Activated CD8-positive, alpha-beta T cell treated with anti-CD3 and anti-CD28 coated beads for 36 hours (primary cell): ENCODE data around the gene MDP1. TPM values are rescaled to one million over a fixed set of nuclear protein-coding genes. Genes with fewer than 3 reads are reported as not detected.
A peak's percentile ranks its signal among the peaks of the same experiment; 100 is the strongest.

ENCODE experiments used
- ATAC-seq: fragments of 200-7000 bp; cut with Tn5 transposase; one replicate; pipeline ENCODE4 v1.10.0; 2021; ENCODE audit warnings: mild to moderate bottlenecking, moderate library complexity
- CTCF ChIA-PET: fragments of 350-600 bp; sonication (Branson Sonifier 250); formaldehyde crosslinking; loops from one replicate; lab custom pipeline; 2021; ENCODE audit warnings: antibody characterized with exemption; lab: Charles Lee
- POLR2A ChIA-PET: fragments of 350-600 bp; sonication (Branson Sonifier 250); formaldehyde crosslinking; loops from one replicate; lab custom pipeline; 2021; ENCODE audit warnings: antibody characterized with exemption; lab: Charles Lee
- DNase-seq: peaks from one replicate; pipeline ENCODE4 v3.0.0-alpha.2; 2020
- H3K27ac Mint-ChIP-seq: one replicate; pipeline ENCODE4 v1.8.0; 2021; ENCODE audit warnings: mild to moderate bottlenecking, mixed read lengths
- H3K27me3 Mint-ChIP-seq: one replicate; pipeline ENCODE4 v1.8.0; 2021; ENCODE audit warnings: mixed read lengths
- H3K36me3 Mint-ChIP-seq: one replicate; pipeline ENCODE4 v1.8.0; 2021; ENCODE audit warnings: low read depth, mixed read lengths
- H3K4me1 Mint-ChIP-seq: one replicate; pipeline ENCODE4 v1.8.0; 2021; ENCODE audit warnings: low read depth, mixed read lengths
- H3K4me3 Mint-ChIP-seq: one replicate; pipeline ENCODE4 v1.8.0; 2021; ENCODE audit warnings: mild to moderate bottlenecking, moderate library complexity, mixed read lengths
- H3K9me3 Mint-ChIP-seq: one replicate; pipeline ENCODE4 v1.8.0; 2021; ENCODE audit warnings: mixed read lengths
- intact Hi-C: fragments of 100-400 bp; cut with micrococcal nuclease; formaldehyde crosslinking; loops from one replicate; pipeline ENCODE4 v1.10.0; 2022
- total RNA-seq, 2 experiments: library from RNA; stranded (reverse); gene quantifications; one replicate each; pipeline ENCODE4 v1.2.3, GENCODE V29; 2021
- TF ChIP-seq, protein P1 (sequence below): fragments of 200-600 bp; IDR thresholded peaks from one replicate; pipeline ENCODE4 v1.8.0; 2022; ENCODE audit warnings: antibody characterized with exemption, mild to moderate bottlenecking

The MDP1 gene
- total RNA-seq, 2 experiments from 2014 or later, result 11.2 to 11.3 TPM

DNA sequence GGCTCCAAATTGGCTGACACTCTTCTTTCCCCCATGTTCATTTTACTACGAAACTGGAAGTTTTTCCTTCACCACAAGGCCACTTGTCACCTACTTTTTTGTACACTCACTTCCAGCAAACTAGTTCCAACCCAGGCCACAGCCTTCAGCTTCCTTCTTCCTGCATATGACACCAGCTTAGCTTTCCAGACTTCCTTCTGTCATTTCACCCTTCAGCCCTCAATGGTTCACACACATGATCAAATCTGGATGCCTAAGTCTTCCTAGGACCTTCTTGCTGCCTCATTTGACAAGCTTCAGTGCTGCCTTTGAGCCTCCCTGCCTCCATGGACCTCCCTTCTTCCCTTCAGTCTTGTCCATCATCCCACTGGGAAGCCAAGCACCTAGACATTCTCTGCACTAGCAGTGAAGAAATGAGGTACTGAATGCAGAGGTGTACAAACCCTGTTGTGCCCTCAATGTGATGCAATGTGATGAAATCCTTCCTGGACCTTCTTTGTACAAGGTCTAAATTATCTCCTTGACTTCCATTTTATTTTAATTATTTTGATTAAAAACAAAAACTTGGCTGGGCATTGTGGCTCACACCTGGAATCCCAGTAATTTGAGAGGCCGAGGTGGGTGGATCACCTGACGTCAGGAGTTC, 48.3 kb downstream of the MDP1 start:
- CTCF ChIA-PET, result no interaction called here
- TF ChIP-seq, protein P1, sequence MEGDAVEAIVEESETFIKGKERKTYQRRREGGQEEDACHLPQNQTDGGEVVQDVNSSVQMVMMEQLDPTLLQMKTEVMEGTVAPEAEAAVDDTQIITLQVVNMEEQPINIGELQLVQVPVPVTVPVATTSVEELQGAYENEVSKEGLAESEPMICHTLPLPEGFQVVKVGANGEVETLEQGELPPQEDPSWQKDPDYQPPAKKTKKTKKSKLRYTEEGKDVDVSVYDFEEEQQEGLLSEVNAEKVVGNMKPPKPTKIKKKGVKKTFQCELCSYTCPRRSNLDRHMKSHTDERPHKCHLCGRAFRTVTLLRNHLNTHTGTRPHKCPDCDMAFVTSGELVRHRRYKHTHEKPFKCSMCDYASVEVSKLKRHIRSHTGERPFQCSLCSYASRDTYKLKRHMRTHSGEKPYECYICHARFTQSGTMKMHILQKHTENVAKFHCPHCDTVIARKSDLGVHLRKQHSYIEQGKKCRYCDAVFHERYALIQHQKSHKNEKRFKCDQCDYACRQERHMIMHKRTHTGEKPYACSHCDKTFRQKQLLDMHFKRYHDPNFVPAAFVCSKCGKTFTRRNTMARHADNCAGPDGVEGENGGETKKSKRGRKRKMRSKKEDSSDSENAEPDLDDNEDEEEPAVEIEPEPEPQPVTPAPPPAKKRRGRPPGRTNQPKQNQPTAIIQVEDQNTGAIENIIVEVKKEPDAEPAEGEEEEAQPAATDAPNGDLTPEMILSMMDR, result no peak

DNA sequence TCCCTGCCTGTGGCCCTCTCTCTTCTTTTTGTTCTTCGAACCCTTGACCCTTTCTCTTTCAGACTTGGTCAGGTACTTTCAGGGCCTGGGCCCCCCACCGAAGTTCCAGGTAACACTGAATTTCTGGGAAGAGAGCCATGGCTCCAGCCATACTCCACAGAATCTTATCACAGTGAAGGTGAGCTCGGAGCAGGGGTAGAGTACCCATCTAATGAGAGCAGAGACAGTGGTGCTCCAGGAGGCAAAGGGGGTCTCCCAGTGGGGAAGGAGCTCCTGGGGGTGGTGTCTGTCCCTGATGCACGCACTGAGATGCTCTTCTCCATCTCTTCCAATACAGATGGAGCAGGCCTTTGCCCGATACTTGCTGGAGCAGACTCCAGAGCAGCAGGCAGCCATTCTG, 50.1 kb downstream of the MDP1 start:
- TF ChIP-seq, protein P1, result no peak
- peak overlapping the region; percentile 3 for H3K27ac Mint-ChIP-seq
- H3K27me3 Mint-ChIP-seq, result no peaks in the 10 kb centered on the region
- no peaks in the 10 kb centered on the region for H3K9me3 Mint-ChIP-seq
- CTCF ChIA-PET, result interaction anchor here (0.7 to 1.4 kb wide), 3 partner anchors 8 to 77 kb away, joined by 3 to 5 read pairs (median 3); partner anchors contain the start of gene TINF2
- H3K4me3 Mint-ChIP-seq, result no peak overlapping the region
- DNase-seq (no peak), ATAC-seq (no peak)
- POLR2A ChIA-PET, result interaction anchor here (1.0 to 7.3 kb wide), 11 partner anchors 10 to 105 kb away, joined by 3 to 178 read pairs (median 5); partner anchors contain the start of genes IPO4, PSME2, RNF31 and TM9SF1
- peaks cover 60% of the 10 kb centered on the region for H3K36me3 Mint-ChIP-seq
- intact Hi-C loops, result no loop called here
- H3K4me1 Mint-ChIP-seq, result peaks cover 43% of the 10 kb centered on the region

More for the DNA sequence above, 48.3 kb downstream of the MDP1 start:
- POLR2A ChIA-PET, result interaction anchor here (0.6 to 9.6 kb wide), 5 partner anchors 10 to 149 kb away, joined by 3 to 163 read pairs (median 3); partner anchors contain the start of genes EMC9 and IPO4
- peak overlapping the region; percentile 85 for H3K27ac Mint-ChIP-seq
- ATAC-seq, result no peak
- no peak for DNase-seq
- H3K9me3 Mint-ChIP-seq, result no peaks in the 10 kb centered on the region
- H3K4me1 Mint-ChIP-seq, result peaks cover 38% of the 10 kb centered on the region
- intact Hi-C loops, result no loop called here
- H3K4me3 Mint-ChIP-seq, result no peak overlapping the region
- H3K36me3 Mint-ChIP-seq, result peaks cover 46% of the 10 kb centered on the region
- no peaks in the 10 kb centered on the region for H3K27me3 Mint-ChIP-seq

DNA sequence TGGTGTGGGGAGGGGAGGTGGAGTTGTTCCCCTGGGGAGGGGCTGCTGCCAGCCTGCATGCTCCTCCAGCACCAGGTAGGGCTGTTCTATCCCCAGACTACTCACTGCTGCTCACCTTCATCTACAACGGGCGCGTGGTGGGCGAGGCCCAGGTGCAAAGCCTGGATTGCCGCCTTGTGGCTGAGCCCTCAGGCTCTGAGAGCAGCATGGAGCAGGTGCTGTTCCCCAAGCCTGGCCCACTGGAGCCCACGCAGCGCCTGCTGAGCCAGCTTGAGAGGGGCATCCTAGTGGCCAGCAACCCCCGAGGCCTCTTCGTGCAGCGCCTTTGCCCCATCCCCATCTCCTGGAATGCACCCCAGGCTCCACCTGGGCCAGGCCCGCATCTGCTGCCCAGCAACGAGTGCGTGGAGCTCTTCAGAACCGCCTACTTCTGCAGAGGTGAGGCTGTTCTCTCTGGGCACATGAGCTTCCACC, 51.3 kb downstream of the MDP1 start:
- H3K9me3 Mint-ChIP-seq, result no peaks in the 10 kb centered on the region
- H3K27ac Mint-ChIP-seq, result peak overlapping the region; percentile 99
- TF ChIP-seq, protein P1, result no peak
- H3K4me1 Mint-ChIP-seq, result peaks cover 49% of the 10 kb centered on the region
- no peak for ATAC-seq
- intact Hi-C loops, result no loop called here
- POLR2A ChIA-PET, result interaction anchor here (0.7 to 7.3 kb wide), 18 partner anchors 8 to 69 kb away, joined by 3 to 178 read pairs (median 5); partner anchors contain the start of genes DCAF11, IPO4, PSME2 and RNF31
- H3K27me3 Mint-ChIP-seq, result no peaks in the 10 kb centered on the region
- CTCF ChIA-PET, result interaction anchor here (1.1 to 1.4 kb wide), 2 partner anchors 9 to 78 kb away, joined by 3 to 5 read pairs; partner anchors contain the start of gene TINF2
- no peak overlapping the region for H3K4me3 Mint-ChIP-seq
- H3K36me3 Mint-ChIP-seq, result peaks cover 62% of the 10 kb centered on the region
- DNase-seq, result no peak

Other genes with a start within 250 kb of the MDP1 start
- gene DHRS4L2, start 227.1 kb downstream of the MDP1 start, total RNA-seq, result 10 to 100 TPM; 20.8 to 24.3 TPM
- under 1 TPM; 0.63 to 0.83 TPM for gene CARMIL3, start 164.1 kb downstream of the MDP1 start, total RNA-seq
- not detected for gene CPNE6, start 144.5 kb downstream of the MDP1 start, total RNA-seq
- 10 to 100 TPM; 90.3 to 93.1 TPM for gene PCK2, start 121.8 kb downstream of the MDP1 start, total RNA-seq
- gene DCAF11, start 101.3 kb downstream of the MDP1 start, total RNA-seq, result 10 to 100 TPM; 59.9 to 63.9 TPM
- 1 to 10 TPM; 1.8 to 2.5 TPM for gene NRL, start 101.1 kb downstream of the MDP1 start, total RNA-seq
- gene FITM1, start 85.4 kb downstream of the MDP1 start, total RNA-seq, result under 1 TPM; 0.56 to 0.69 TPM
- gene PSME1, start 79.9 kb downstream of the MDP1 start, total RNA-seq, result 100 to 1,000 TPM; 451 to 460 TPM
- 10 to 100 TPM; 39.0 to 39.9 TPM for gene EMC9, start 74.5 kb downstream of the MDP1 start, total RNA-seq
- 100 to 1,000 TPM; 440 TPM for gene PSME2, start 69.5 kb downstream of the MDP1 start, total RNA-seq
- 10 to 100 TPM; 71.6 to 75.0 TPM for gene RNF31, start 68.6 kb downstream of the MDP1 start, total RNA-seq
- gene IRF9, start 54.8 kb downstream of the MDP1 start, total RNA-seq, result 100 to 1,000 TPM; 112 to 118 TPM
- 10 to 100 TPM; 25.0 to 32.9 TPM for gene REC8, start 44.0 kb downstream of the MDP1 start, total RNA-seq
- 100 to 1,000 TPM in 1 of 2 experiments, 10 to 100 TPM in 1; 98.4 to 102 TPM for gene IPO4, start 27.2 kb downstream of the MDP1 start, total RNA-seq
- 10 to 100 TPM; 16.3 to 18.0 TPM for gene TM9SF1, start 20.6 kb downstream of the MDP1 start, total RNA-seq
- gene TSSK4, start 10.4 kb downstream of the MDP1 start, total RNA-seq, result under 1 TPM in 1 of 2 experiments, not detected in 1; 0.18 TPM
- gene CHMP4A, start 2.6 kb downstream of the MDP1 start, total RNA-seq, result 10 to 100 TPM; 55.6 to 61.8 TPM
- 100 to 1,000 TPM; 167 to 172 TPM for gene NEDD8, start 16.3 kb upstream of the MDP1 start, total RNA-seq
- gene GMPR2, start 16.9 kb upstream of the MDP1 start, total RNA-seq, result 10 to 100 TPM; 45.6 to 49.3 TPM
- gene TINF2, start 26.6 kb upstream of the MDP1 start, total RNA-seq, result 10 to 100 TPM; 77.4 to 84.9 TPM
- gene TGM1, start 47.1 kb upstream of the MDP1 start, total RNA-seq, result 1 to 10 TPM; 3.0 to 3.1 TPM
- gene RABGGTA, start 55.5 kb upstream of the MDP1 start, total RNA-seq, result 10 to 100 TPM; 37.6 to 42.7 TPM
- 10 to 100 TPM; 11.9 to 13.6 TPM for gene DHRS1, start 83.7 kb upstream of the MDP1 start, total RNA-seq
- 10 to 100 TPM; 33.5 to 33.6 TPM for gene NOP9, start 83.8 kb upstream of the MDP1 start, total RNA-seq
- gene CIDEB, start 91.9 kb upstream of the MDP1 start, total RNA-seq, result 10 to 100 TPM; 12.1 to 13.6 TPM
- gene LTB4R2, start 94.1 kb upstream of the MDP1 start, total RNA-seq, result 10 to 100 TPM in 1 of 2 experiments, 1 to 10 TPM in 1; 9.6 to 12.0 TPM
- 10 to 100 TPM; 11.6 to 11.7 TPM for gene LTB4R, start 95.4 kb upstream of the MDP1 start, total RNA-seq
- gene ADCY4, start 119.0 kb upstream of the MDP1 start, total RNA-seq, result 1 to 10 TPM; 1.3 to 1.5 TPM
- gene RIPK3, start 123.9 kb upstream of the MDP1 start, total RNA-seq, result 1 to 10 TPM; 5.9 to 6.5 TPM
- 1 to 10 TPM; 1.3 to 2.0 TPM for gene NFATC4, start 152.1 kb upstream of the MDP1 start, total RNA-seq
- under 1 TPM; 0.05 to 0.27 TPM for gene NYNRIN, start 182.9 kb upstream of the MDP1 start, total RNA-seq
- gene CBLN3, start 213.6 kb upstream of the MDP1 start, total RNA-seq, result 1 to 10 TPM; 2.9 TPM
- gene KHNYN, start 213.9 kb upstream of the MDP1 start, total RNA-seq, result 10 to 100 TPM; 47.5 to 51.7 TPM
- 10 to 100 TPM; 43.6 to 55.5 TPM for gene SDR39U1, start 226.7 kb upstream of the MDP1 start, total RNA-seq